ENCODE data around the gene COMTD1.
"Not testable (repeated sequence)": the region's sequence is repeated elsewhere in the genome, so short reads cannot be mapped to it uniquely, and the experiment has no call there.

COMTD1 gene

GRCh38 chr10:75191821-75192568 is 43.8 kb downstream of the COMTD1 start:
- no peak overlapping the region for H3K4me3 ChIP-seq (ENCODE audit: low read depth, low read length)
- no peak for TF ChIP-seq CTCF (IDR thresholded peaks at IDR 0.05; ENCODE audit: low read depth, low read length, missing control alignments)
- DNase-seq (ENCODE audit: low read depth), result no peak

GRCh38 chr10:75189266-75190096 is 46.3 kb downstream of the COMTD1 start:
- DNase-seq (ENCODE audit: low read depth), result no peak
- TF ChIP-seq CTCF (IDR thresholded peaks at IDR 0.05; ENCODE audit: low read depth, low read length, missing control alignments), result no peak
- no peak overlapping the region for H3K4me3 ChIP-seq (ENCODE audit: low read depth, low read length)

- not testable (repeated sequence) for DNase-seq (ENCODE audit: low read depth); H3K4me3 ChIP-seq (ENCODE audit: low read depth, low read length)
These were observed 47.2 kb downstream of the COMTD1 start for GRCh38 chr10:75188522-75188921.

- TF ChIP-seq CTCF (IDR thresholded peaks at IDR 0.05; ENCODE audit: low read depth, low read length, missing control alignments), result peak; percentile 77
- peak; percentile 43 for DNase-seq (ENCODE audit: low read depth)
- H3K4me3 ChIP-seq (ENCODE audit: low read depth, low read length), result no peak overlapping the region
These were observed 47.8 kb downstream of the COMTD1 start for GRCh38 chr10:75187961-75188426.

- no peak for DNase-seq (ENCODE audit: low read depth)
- TF ChIP-seq CTCF (IDR thresholded peaks at IDR 0.05; ENCODE audit: low read depth, low read length, missing control alignments), result no peak
- no peak overlapping the region for H3K4me3 ChIP-seq (ENCODE audit: low read depth, low read length)
These were observed 49.4 kb downstream of the COMTD1 start for GRCh38 chr10:75186310-75186709.
